Myometrial cell (primary cell): ENCODE results near the gene PUS3. TPM values are rescaled to one million over a fixed set of nuclear protein-coding genes. Genes with fewer than 3 reads are reported as not detected.

Experiments used
- total RNA-seq: library from RNA; depleted of rRNA; stranded (reverse); fragments of >200 nt; gene quantifications from 2 replicates; pipeline ENCODE4 v1.2.3, GENCODE V29; 2015

The PUS3 gene
- 7.8 and 17.9 TPM in 2 replicates for total RNA-seq

DNA sequence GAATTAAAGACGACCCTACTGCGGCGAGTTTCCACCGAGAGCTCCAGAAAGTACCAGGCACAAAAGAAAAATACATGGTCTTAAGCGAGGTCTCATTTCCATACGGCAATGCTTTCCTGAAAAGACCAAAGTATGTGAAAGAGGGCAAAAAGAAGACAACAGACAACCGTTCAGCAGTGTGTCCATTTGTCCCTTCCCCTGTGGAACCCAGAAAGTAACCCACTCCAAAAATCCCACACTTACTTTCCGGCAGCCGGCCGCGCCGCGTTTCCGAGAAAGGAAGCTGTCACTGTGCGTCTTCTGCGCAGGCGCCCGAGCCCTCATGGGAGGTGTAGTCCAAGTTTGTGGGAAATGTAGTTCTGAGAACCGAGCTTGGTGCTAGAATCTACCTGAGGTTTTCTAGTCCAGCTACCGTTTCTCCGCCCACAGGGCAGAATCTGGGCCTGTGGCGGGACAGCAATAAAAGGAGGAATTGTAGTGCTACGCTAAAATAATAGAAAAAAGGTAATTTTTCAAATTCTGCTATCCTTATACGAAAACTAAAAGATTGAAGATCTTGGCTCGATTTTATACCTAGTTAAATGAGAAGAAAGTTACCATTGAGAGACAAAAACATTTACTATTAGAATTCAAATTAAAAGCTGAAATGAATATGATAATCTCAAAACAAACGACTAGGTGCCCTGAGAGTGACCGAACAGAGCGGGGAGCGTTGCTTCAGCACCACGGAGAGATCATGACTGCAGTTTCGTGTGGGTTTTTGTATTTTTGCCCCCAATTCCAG lies at the start of gene PUS3:
TSS of gene PUS3 (minus strand) at position 280 of the 784 bp plus-strand sequence. CDS start 6,922 bp downstream, outside the sequence.

GRCh38 chr11:125945797-125946520 lies 43.0 kb upstream of the PUS3 start, which contains the start of gene VSIG10L2:
VSIG10L2 (plus strand) TSS chr11:125946044; CDS start chr11:125946056, 12 bp downstream.

DNA sequence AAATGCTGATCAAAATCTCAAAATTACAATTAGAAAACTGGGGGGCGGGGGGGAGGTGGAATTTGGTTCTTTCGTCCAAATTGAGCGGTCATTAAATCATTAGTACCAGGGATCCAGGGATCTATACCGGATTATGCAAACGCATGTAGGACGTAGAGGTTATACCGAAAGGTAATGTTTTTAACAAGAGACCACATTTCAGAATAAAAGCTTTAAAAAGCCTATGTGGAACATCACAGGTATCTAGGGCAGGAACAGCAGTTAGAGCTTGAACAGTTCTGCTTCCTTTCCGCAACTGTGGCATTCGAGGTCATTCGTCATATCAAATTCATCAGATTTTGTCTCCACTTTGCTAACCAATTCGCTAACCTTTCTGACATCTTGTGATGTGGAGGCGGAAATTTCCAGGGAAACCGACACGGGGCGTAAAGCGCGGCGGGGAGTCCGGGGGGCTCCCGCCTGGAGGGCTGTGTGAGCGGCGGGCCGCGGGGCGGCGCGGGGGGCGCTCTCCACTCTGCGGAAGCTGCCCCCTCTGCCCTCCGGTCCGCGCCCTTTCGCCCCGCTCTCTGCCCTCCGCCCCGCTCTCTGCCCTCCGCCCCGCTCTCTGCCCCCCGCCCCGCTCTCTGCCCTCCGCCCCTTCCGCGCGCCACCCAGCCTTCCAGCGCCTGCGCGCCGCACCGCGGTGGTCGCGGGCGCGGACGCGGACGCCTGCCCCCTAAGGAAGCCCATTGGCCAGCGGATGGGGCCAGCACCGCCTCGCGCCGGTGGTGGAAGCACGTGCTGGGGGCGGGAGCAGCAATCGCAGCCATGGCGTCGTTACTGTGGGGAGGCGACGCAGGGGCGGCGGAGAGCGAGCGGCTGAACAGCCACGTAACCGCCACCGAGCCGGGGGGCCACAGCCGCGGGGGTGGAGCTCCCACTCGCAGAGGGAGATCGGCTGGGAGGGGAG lies 979 bp upstream of the PUS3 start, which contains the start of gene DDX25:
TSS of gene DDX25 (plus strand) at position 798 of the 949 bp plus-strand sequence. CDS start at position 808, 10 bp downstream.

GRCh38 chr11:125887373-125888324 lies 15.4 kb downstream of the PUS3 start, which contains the start of gene HYLS1:
HYLS1 (plus strand) TSS chr11:125887668; CDS start chr11:125899369, 11,701 bp downstream.

Other genes with a start within 250 kb of the PUS3 start
- gene ACRV1, start 222.4 kb downstream of the PUS3 start, total RNA-seq, result not detected in 2 replicates
- gene PATE1, start 156.9 kb downstream of the PUS3 start, total RNA-seq, result not detected in 2 replicates
- gene PATE2, start 124.4 kb downstream of the PUS3 start, total RNA-seq, result not detected in 2 replicates
- gene PATE3, start 115.1 kb downstream of the PUS3 start, total RNA-seq, result not detected in 2 replicates
- not detected in 2 replicates for gene PATE4, start 69.9 kb downstream of the PUS3 start, total RNA-seq
- 6.6 and 8.1 TPM in 2 replicates for gene HYLS1, start 15.5 kb downstream of the PUS3 start, total RNA-seq
- gene DDX25, start 1.3 kb upstream of the PUS3 start, total RNA-seq, result not detected in 2 replicates
- gene VSIG10L2, start 42.8 kb upstream of the PUS3 start, total RNA-seq, result not detected in 2 replicates
- 0.58 and 1.8 TPM in 2 replicates for gene CDON, start 159.7 kb upstream of the PUS3 start, total RNA-seq